ENCODE data around the gene MYO15B. TPM values are rescaled to one million over a fixed set of nuclear protein-coding genes. Genes with fewer than 3 reads are reported as not detected.
A peak's percentile ranks its signal among the peaks of the same experiment; 100 is the strongest.
"Not testable (repeated sequence)": the region's sequence is repeated elsewhere in the genome, so short reads cannot be mapped to it uniquely, and the experiment has no call there.

MYO15B gene
- total RNA-seq, 1 donor from 2014 or later: 48.2 TPM

- peaks cover 13% of the 10 kb centered on the region for H3K4me1 Mint-ChIP-seq (ENCODE audit: unreplicated experiment)
- DNase-seq (ENCODE audit: extremely low spot score, unreplicated experiment): no peak
- no peak for TF ChIP-seq CTCF (conservative IDR thresholded peaks at IDR 0.05)
- no peaks in the 10 kb centered on the region for H3K36me3 Mint-ChIP-seq
- no peak overlapping the region for H3K4me3 Mint-ChIP-seq
- H3K27ac Mint-ChIP-seq: no peak overlapping the region
- no peaks in the 10 kb centered on the region for H3K9me3 Mint-ChIP-seq
- no peaks in the 10 kb centered on the region for H3K27me3 Mint-ChIP-seq
Measured at GRCh38 chr17:75637551-75637950, 50.0 kb downstream of the MYO15B start.

GRCh38 chr17:75638039-75638438, 50.4 kb downstream of the MYO15B start:
- not testable (repeated sequence) for H3K4me3 Mint-ChIP-seq; H3K9me3 Mint-ChIP-seq; DNase-seq (ENCODE audit: extremely low spot score, unreplicated experiment); H3K27me3 Mint-ChIP-seq; H3K36me3 Mint-ChIP-seq
- H3K4me1 Mint-ChIP-seq (ENCODE audit: unreplicated experiment): peaks cover 13% of the 10 kb centered on the region
- H3K27ac Mint-ChIP-seq: peak overlapping the region; percentile 89

DNA sequence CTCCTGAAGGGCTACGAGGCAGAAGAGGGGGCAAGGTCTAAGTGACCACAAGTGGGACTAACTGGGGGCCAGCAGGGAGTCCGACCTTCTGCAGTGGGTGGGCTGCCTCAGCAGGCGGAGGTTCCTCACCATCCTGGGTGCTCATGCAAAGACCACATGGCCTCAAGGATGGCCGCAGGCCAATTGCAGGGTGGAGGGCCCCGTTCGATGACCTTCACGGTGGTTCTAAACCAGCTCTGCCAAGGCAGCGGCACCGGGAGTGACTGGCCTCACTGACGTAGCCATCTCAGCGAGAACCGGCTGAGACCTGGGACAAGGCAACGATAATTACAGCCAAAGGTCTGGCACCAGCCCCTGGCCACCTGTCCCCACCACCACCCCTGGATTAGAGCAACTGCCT, 51.3 kb downstream of the MYO15B start:
- Mint-ChIP-seq H3K4me1 (ENCODE audit: unreplicated experiment) (peaks cover 10% of the 10 kb centered on the region), H3K4me3 (peak overlapping the region; percentile 83), H3K27me3 (no peaks in the 10 kb centered on the region), H3K36me3 (no peaks in the 10 kb centered on the region), H3K27ac (peak overlapping the region; percentile 89), H3K9me3 (no peaks in the 10 kb centered on the region)
- no peak for DNase-seq (ENCODE audit: extremely low spot score, unreplicated experiment)
- no peak for TF ChIP-seq CTCF (conservative IDR thresholded peaks at IDR 0.05)

- Mint-ChIP-seq H3K9me3 (no peaks in the 10 kb centered on the region), H3K4me3 (peak overlapping the region; percentile 83), H3K36me3 (no peaks in the 10 kb centered on the region), H3K27ac (peak overlapping the region; percentile 89), H3K4me1 (ENCODE audit: unreplicated experiment) (peaks cover 7% of the 10 kb centered on the region), H3K27me3 (no peaks in the 10 kb centered on the region)
- DNase-seq (ENCODE audit: extremely low spot score, unreplicated experiment): no peak
- no peak for TF ChIP-seq CTCF (conservative IDR thresholded peaks at IDR 0.05)
Measured at GRCh38 chr17:75639327-75639726, 51.7 kb downstream of the MYO15B start.

GRCh38 chr17:75639771-75640555, 52.4 kb downstream of the MYO15B start:
- Mint-ChIP-seq H3K27ac (peak overlapping the region; percentile 89), H3K4me3 (peak overlapping the region; percentile 83), H3K36me3 (no peaks in the 10 kb centered on the region), H3K4me1 (ENCODE audit: unreplicated experiment) (peaks cover 2% of the 10 kb centered on the region), H3K27me3 (no peaks in the 10 kb centered on the region), H3K9me3 (no peaks in the 10 kb centered on the region)
- peak; percentile 29 for TF ChIP-seq CTCF (conservative IDR thresholded peaks at IDR 0.05)
- DNase-seq (ENCODE audit: extremely low spot score, unreplicated experiment): no peak

DNA sequence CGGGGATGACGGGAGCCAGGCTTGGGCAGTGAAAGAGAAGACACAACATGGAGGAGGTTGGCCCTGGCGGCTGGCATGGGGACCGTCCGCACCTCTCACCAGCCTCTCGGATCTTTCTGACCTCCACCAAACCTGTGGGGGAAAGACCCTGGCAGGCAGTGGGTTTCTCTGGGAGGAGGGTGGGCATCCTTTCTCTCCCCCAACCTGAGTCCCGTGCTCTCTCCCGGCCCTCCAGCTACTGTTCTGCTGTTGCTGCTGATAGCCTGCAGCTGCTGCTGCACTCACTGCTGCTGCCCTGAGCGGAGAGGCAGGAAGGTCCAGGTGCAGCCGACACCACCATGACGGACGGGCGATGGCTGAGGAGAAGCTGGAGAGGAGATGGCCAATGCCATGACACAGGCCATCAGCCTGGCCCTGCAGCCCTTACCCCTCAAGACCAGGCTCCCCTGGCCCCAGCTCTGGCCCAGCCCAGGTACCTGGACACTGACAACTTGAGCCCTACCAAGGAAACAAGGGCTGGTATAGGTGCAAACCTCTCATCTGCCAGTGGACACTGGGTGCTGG, 53.0 kb downstream of the MYO15B start:
- no peaks in the 10 kb centered on the region for H3K36me3 Mint-ChIP-seq
- TF ChIP-seq CTCF (conservative IDR thresholded peaks at IDR 0.05): no peak
- peaks cover 8% of the 10 kb centered on the region for H3K4me1 Mint-ChIP-seq (ENCODE audit: unreplicated experiment)
- peak overlapping the region; percentile 83 for H3K4me3 Mint-ChIP-seq
- H3K9me3 Mint-ChIP-seq: no peaks in the 10 kb centered on the region
- DNase-seq (ENCODE audit: extremely low spot score, unreplicated experiment): no peak
- H3K27me3 Mint-ChIP-seq: no peaks in the 10 kb centered on the region
- peak overlapping the region; percentile 96 for H3K27ac Mint-ChIP-seq

Measured in type B pancreatic cell (in vitro differentiated cells).